ENCODE measurements around the gene HDLBP.

HDLBP gene

GRCh38 chr2:241215421-241215820 is 100.1 kb downstream of the HDLBP start:
- no peaks in the 10 kb centered on the region for H3K79me2 ChIP-seq (ENCODE audit: control insufficient read depth, insufficient read depth, low read length)
- no peak overlapping the region for H3K56ac ChIP-seq (ENCODE audit: low read length)
- no peak overlapping the region for H3K27ac ChIP-seq (ENCODE audit: low read depth, low read length)
- no peak overlapping the region for H2BK5ac ChIP-seq (ENCODE audit: low read length)
- no peak overlapping the region for H3K4me3 ChIP-seq (ENCODE audit: low read length)
- no peaks in the 10 kb centered on the region for H3K27me3 ChIP-seq (ENCODE audit: insufficient read depth, low read length, poor library complexity)
- H4K8ac ChIP-seq (ENCODE audit: low read depth, low read length), result no peak overlapping the region
- no peak overlapping the region for H2AK5ac ChIP-seq (ENCODE audit: low read length)
- peaks cover 2% of the 10 kb centered on the region for H3K4me1 ChIP-seq (ENCODE audit: control insufficient read depth, low read depth, low read length)
- H3K9ac ChIP-seq (ENCODE audit: low read length), result no peak overlapping the region
- no peak overlapping the region for H3K4ac ChIP-seq (ENCODE audit: low read depth, low read length)
- no peak overlapping the region for H2BK15ac ChIP-seq (replicated peaks; ENCODE audit: low read depth)
- no peak overlapping the region for H3K23ac ChIP-seq (ENCODE audit: low read length)
- H3K4me2 ChIP-seq (ENCODE audit: low read length), result no peak overlapping the region
- H3K79me1 ChIP-seq (ENCODE audit: low read length), result no peaks in the 10 kb centered on the region
- WGBS (ENCODE audit: extremely low coverage, insufficient coverage, low lambda C conversion rate), result no CpG with 5 or more reads among the region's 9 CpGs
- no peaks in the 10 kb centered on the region for H3K36me3 ChIP-seq (ENCODE audit: control insufficient read depth, insufficient read depth, low read length)
- H2BK120ac ChIP-seq (ENCODE audit: low read depth, low read length), result no peak overlapping the region
- DNase-seq, result no peak
- no peak overlapping the region for H4K5ac ChIP-seq (ENCODE audit: low read length)
- H3K18ac ChIP-seq (ENCODE audit: low read length), result no peak overlapping the region

GRCh38 chr2:241214766-241215165 is 100.7 kb downstream of the HDLBP start:
- Histone ChIP-seq H2BK120ac (ENCODE audit: low read depth, low read length) (no peak overlapping the region), H3K4me3 (ENCODE audit: low read length) (no peak overlapping the region), H3K18ac (ENCODE audit: low read length) (no peak overlapping the region), H3K23ac (ENCODE audit: low read length) (no peak overlapping the region), H3K79me2 (ENCODE audit: control insufficient read depth, insufficient read depth, low read length) (no peaks in the 10 kb centered on the region), H3K4me1 (ENCODE audit: control insufficient read depth, low read depth, low read length) (peaks cover 2% of the 10 kb centered on the region), H3K79me1 (ENCODE audit: low read length) (no peaks in the 10 kb centered on the region), H2AK5ac (ENCODE audit: low read length) (no peak overlapping the region), H3K9ac (ENCODE audit: low read length) (no peak overlapping the region), H3K27ac (ENCODE audit: low read depth, low read length) (no peak overlapping the region), H4K5ac (ENCODE audit: low read length) (no peak overlapping the region), H3K27me3 (ENCODE audit: insufficient read depth, low read length, poor library complexity) (no peaks in the 10 kb centered on the region), H4K8ac (ENCODE audit: low read depth, low read length) (no peak overlapping the region), H2BK5ac (ENCODE audit: low read length) (no peak overlapping the region), H3K4ac (ENCODE audit: low read depth, low read length) (no peak overlapping the region), H3K36me3 (ENCODE audit: control insufficient read depth, insufficient read depth, low read length) (no peaks in the 10 kb centered on the region), H3K4me2 (ENCODE audit: low read length) (no peak overlapping the region), H3K56ac (ENCODE audit: low read length) (no peak overlapping the region), H2BK15ac (replicated peaks; ENCODE audit: low read depth) (no peak overlapping the region)
- WGBS (ENCODE audit: extremely low coverage, insufficient coverage, low lambda C conversion rate), result no CpG with 5 or more reads among the region's 12 CpGs
- DNase-seq, result no peak

- H3K4me3 ChIP-seq (ENCODE audit: low read length), result no peak overlapping the region
- no peak overlapping the region for H3K4ac ChIP-seq (ENCODE audit: low read depth, low read length)
- no peak overlapping the region for H4K8ac ChIP-seq (ENCODE audit: low read depth, low read length)
- H3K56ac ChIP-seq (ENCODE audit: low read length), result no peak overlapping the region
- no peaks in the 10 kb centered on the region for H3K79me1 ChIP-seq (ENCODE audit: low read length)
- H3K23ac ChIP-seq (ENCODE audit: low read length), result no peak overlapping the region
- H3K4me2 ChIP-seq (ENCODE audit: low read length), result no peak overlapping the region
- H2BK5ac ChIP-seq (ENCODE audit: low read length), result no peak overlapping the region
- no peaks in the 10 kb centered on the region for H3K79me2 ChIP-seq (ENCODE audit: control insufficient read depth, insufficient read depth, low read length)
- H2AK5ac ChIP-seq (ENCODE audit: low read length), result no peak overlapping the region
- H3K18ac ChIP-seq (ENCODE audit: low read length), result no peak overlapping the region
- H3K27ac ChIP-seq (ENCODE audit: low read depth, low read length), result no peak overlapping the region
- no peaks in the 10 kb centered on the region for H3K36me3 ChIP-seq (ENCODE audit: control insufficient read depth, insufficient read depth, low read length)
- H2BK15ac ChIP-seq (replicated peaks; ENCODE audit: low read depth), result no peak overlapping the region
- no peak overlapping the region for H3K9ac ChIP-seq (ENCODE audit: low read length)
- DNase-seq, result no peak
- peaks cover 2% of the 10 kb centered on the region for H3K4me1 ChIP-seq (ENCODE audit: control insufficient read depth, low read depth, low read length)
- H3K27me3 ChIP-seq (ENCODE audit: insufficient read depth, low read length, poor library complexity), result no peaks in the 10 kb centered on the region
- WGBS (ENCODE audit: extremely low coverage, insufficient coverage, low lambda C conversion rate), result no CpG with 5 or more reads among the region's 10 CpGs
- no peak overlapping the region for H2BK120ac ChIP-seq (ENCODE audit: low read depth, low read length)
- no peak overlapping the region for H4K5ac ChIP-seq (ENCODE audit: low read length)
These were observed 101.3 kb downstream of the HDLBP start for GRCh38 chr2:241214209-241214608.

- Histone ChIP-seq H3K4me1 (ENCODE audit: control insufficient read depth, low read depth, low read length) (peaks cover 2% of the 10 kb centered on the region), H3K36me3 (ENCODE audit: control insufficient read depth, insufficient read depth, low read length) (no peaks in the 10 kb centered on the region), H2BK15ac (replicated peaks; ENCODE audit: low read depth) (no peak overlapping the region), H3K27me3 (ENCODE audit: insufficient read depth, low read length, poor library complexity) (no peaks in the 10 kb centered on the region), H3K79me1 (ENCODE audit: low read length) (no peaks in the 10 kb centered on the region), H3K56ac (ENCODE audit: low read length) (no peak overlapping the region), H3K4me2 (ENCODE audit: low read length) (no peak overlapping the region), H3K4me3 (ENCODE audit: low read length) (no peak overlapping the region), H4K8ac (ENCODE audit: low read depth, low read length) (no peak overlapping the region), H2BK120ac (ENCODE audit: low read depth, low read length) (no peak overlapping the region), H2AK5ac (ENCODE audit: low read length) (no peak overlapping the region), H3K4ac (ENCODE audit: low read depth, low read length) (no peak overlapping the region), H3K23ac (ENCODE audit: low read length) (no peak overlapping the region), H4K5ac (ENCODE audit: low read length) (no peak overlapping the region), H3K27ac (ENCODE audit: low read depth, low read length) (no peak overlapping the region), H3K9ac (ENCODE audit: low read length) (no peak overlapping the region), H2BK5ac (ENCODE audit: low read length) (no peak overlapping the region), H3K18ac (ENCODE audit: low read length) (no peak overlapping the region), H3K79me2 (ENCODE audit: control insufficient read depth, insufficient read depth, low read length) (no peaks in the 10 kb centered on the region)
- DNase-seq, result no peak
- no CpG with 5 or more reads among the region's 7 CpGs for WGBS (ENCODE audit: extremely low coverage, insufficient coverage, low lambda C conversion rate)
These were observed 101.9 kb downstream of the HDLBP start for GRCh38 chr2:241213567-241213966.

GRCh38 chr2:241213041-241213440 is 102.4 kb downstream of the HDLBP start:
- DNase-seq, result no peak
- Histone ChIP-seq H3K9ac (ENCODE audit: low read length) (no peak overlapping the region), H4K8ac (ENCODE audit: low read depth, low read length) (no peak overlapping the region), H3K4ac (ENCODE audit: low read depth, low read length) (no peak overlapping the region), H2BK5ac (ENCODE audit: low read length) (no peak overlapping the region), H3K27ac (ENCODE audit: low read depth, low read length) (no peak overlapping the region), H2BK120ac (ENCODE audit: low read depth, low read length) (no peak overlapping the region), H3K79me2 (ENCODE audit: control insufficient read depth, insufficient read depth, low read length) (no peaks in the 10 kb centered on the region), H2AK5ac (ENCODE audit: low read length) (no peak overlapping the region), H3K27me3 (ENCODE audit: insufficient read depth, low read length, poor library complexity) (no peaks in the 10 kb centered on the region), H3K79me1 (ENCODE audit: low read length) (no peaks in the 10 kb centered on the region), H3K4me1 (ENCODE audit: control insufficient read depth, low read depth, low read length) (peaks cover 2% of the 10 kb centered on the region), H3K18ac (ENCODE audit: low read length) (no peak overlapping the region), H3K56ac (ENCODE audit: low read length) (no peak overlapping the region), H2BK15ac (replicated peaks; ENCODE audit: low read depth) (no peak overlapping the region), H3K23ac (ENCODE audit: low read length) (no peak overlapping the region), H3K4me3 (ENCODE audit: low read length) (no peak overlapping the region), H3K4me2 (ENCODE audit: low read length) (no peak overlapping the region), H4K5ac (ENCODE audit: low read length) (no peak overlapping the region), H3K36me3 (ENCODE audit: control insufficient read depth, insufficient read depth, low read length) (no peaks in the 10 kb centered on the region)
- no CpG with 5 or more reads among the region's 13 CpGs for WGBS (ENCODE audit: extremely low coverage, insufficient coverage, low lambda C conversion rate)

- Histone ChIP-seq H3K79me1 (ENCODE audit: low read length) (no peaks in the 10 kb centered on the region), H3K56ac (ENCODE audit: low read length) (no peak overlapping the region), H4K5ac (ENCODE audit: low read length) (no peak overlapping the region), H3K36me3 (ENCODE audit: control insufficient read depth, insufficient read depth, low read length) (no peaks in the 10 kb centered on the region), H4K8ac (ENCODE audit: low read depth, low read length) (no peak overlapping the region), H3K79me2 (ENCODE audit: control insufficient read depth, insufficient read depth, low read length) (no peaks in the 10 kb centered on the region), H3K4me2 (ENCODE audit: low read length) (no peak overlapping the region), H3K23ac (ENCODE audit: low read length) (no peak overlapping the region), H3K27me3 (ENCODE audit: insufficient read depth, low read length, poor library complexity) (no peaks in the 10 kb centered on the region), H2BK15ac (replicated peaks; ENCODE audit: low read depth) (no peak overlapping the region), H3K27ac (ENCODE audit: low read depth, low read length) (no peak overlapping the region), H3K4me3 (ENCODE audit: low read length) (no peak overlapping the region), H3K4me1 (ENCODE audit: control insufficient read depth, low read depth, low read length) (no peaks in the 10 kb centered on the region), H3K9ac (ENCODE audit: low read length) (no peak overlapping the region), H2BK120ac (ENCODE audit: low read depth, low read length) (no peak overlapping the region), H2AK5ac (ENCODE audit: low read length) (no peak overlapping the region), H3K4ac (ENCODE audit: low read depth, low read length) (no peak overlapping the region), H3K18ac (ENCODE audit: low read length) (no peak overlapping the region), H2BK5ac (ENCODE audit: low read length) (no peak overlapping the region)
- WGBS (ENCODE audit: extremely low coverage, insufficient coverage, low lambda C conversion rate), result no CpG with 5 or more reads among the region's 2 CpGs
- DNase-seq, result peak; percentile 53
These were observed 104.2 kb downstream of the HDLBP start for GRCh38 chr2:241211276-241211675.

Data from mesendoderm (in vitro differentiated cells).